Measurements from ENCODE around the gene STK32C. TPM values are rescaled to one million over a fixed set of nuclear protein-coding genes. Genes with fewer than 3 reads are reported as not detected.

The STK32C gene
- total RNA-seq, 1 donor from 2014 or later: 15.7 TPM

- Mint-ChIP-seq H3K4me1 (ENCODE audit: unreplicated experiment) (peaks cover 7% of the 10 kb centered on the region), H3K9me3 (ENCODE audit: unreplicated experiment) (no peaks in the 10 kb centered on the region), H3K27me3 (ENCODE audit: unreplicated experiment) (peaks cover 36% of the 10 kb centered on the region), H3K27ac (ENCODE audit: unreplicated experiment) (no peak overlapping the region), H3K4me3 (ENCODE audit: unreplicated experiment) (no peak overlapping the region), H3K36me3 (ENCODE audit: unreplicated experiment) (peaks cover 2% of the 10 kb centered on the region)
- no peak for DNase-seq (ENCODE audit: extremely low spot score, unreplicated experiment)
- TF ChIP-seq, protein P1, sequence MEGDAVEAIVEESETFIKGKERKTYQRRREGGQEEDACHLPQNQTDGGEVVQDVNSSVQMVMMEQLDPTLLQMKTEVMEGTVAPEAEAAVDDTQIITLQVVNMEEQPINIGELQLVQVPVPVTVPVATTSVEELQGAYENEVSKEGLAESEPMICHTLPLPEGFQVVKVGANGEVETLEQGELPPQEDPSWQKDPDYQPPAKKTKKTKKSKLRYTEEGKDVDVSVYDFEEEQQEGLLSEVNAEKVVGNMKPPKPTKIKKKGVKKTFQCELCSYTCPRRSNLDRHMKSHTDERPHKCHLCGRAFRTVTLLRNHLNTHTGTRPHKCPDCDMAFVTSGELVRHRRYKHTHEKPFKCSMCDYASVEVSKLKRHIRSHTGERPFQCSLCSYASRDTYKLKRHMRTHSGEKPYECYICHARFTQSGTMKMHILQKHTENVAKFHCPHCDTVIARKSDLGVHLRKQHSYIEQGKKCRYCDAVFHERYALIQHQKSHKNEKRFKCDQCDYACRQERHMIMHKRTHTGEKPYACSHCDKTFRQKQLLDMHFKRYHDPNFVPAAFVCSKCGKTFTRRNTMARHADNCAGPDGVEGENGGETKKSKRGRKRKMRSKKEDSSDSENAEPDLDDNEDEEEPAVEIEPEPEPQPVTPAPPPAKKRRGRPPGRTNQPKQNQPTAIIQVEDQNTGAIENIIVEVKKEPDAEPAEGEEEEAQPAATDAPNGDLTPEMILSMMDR (IDR thresholded peaks at IDR 0.05): no peak
These were observed 124.7 kb downstream of the STK32C start for GRCh38 chr10:132183046-132183445.

- no peaks in the 10 kb centered on the region for H3K9me3 Mint-ChIP-seq (ENCODE audit: unreplicated experiment)
- peaks cover 2% of the 10 kb centered on the region for H3K36me3 Mint-ChIP-seq (ENCODE audit: unreplicated experiment)
- H3K4me1 Mint-ChIP-seq (ENCODE audit: unreplicated experiment): peaks cover 4% of the 10 kb centered on the region
- no peak overlapping the region for H3K4me3 Mint-ChIP-seq (ENCODE audit: unreplicated experiment)
- H3K27me3 Mint-ChIP-seq (ENCODE audit: unreplicated experiment): peaks cover 37% of the 10 kb centered on the region
- TF ChIP-seq, protein P1 (IDR thresholded peaks at IDR 0.05): no peak
- no peak overlapping the region for H3K27ac Mint-ChIP-seq (ENCODE audit: unreplicated experiment)
- no peak for DNase-seq (ENCODE audit: extremely low spot score, unreplicated experiment)
These were observed 125.2 kb downstream of the STK32C start for GRCh38 chr10:132182591-132182990.

- peaks cover 41% of the 10 kb centered on the region for H3K27me3 Mint-ChIP-seq (ENCODE audit: unreplicated experiment)
- no peak overlapping the region for H3K27ac Mint-ChIP-seq (ENCODE audit: unreplicated experiment)
- no peak for DNase-seq (ENCODE audit: extremely low spot score, unreplicated experiment)
- TF ChIP-seq, protein P1 (IDR thresholded peaks at IDR 0.05): no peak
- H3K9me3 Mint-ChIP-seq (ENCODE audit: unreplicated experiment): no peaks in the 10 kb centered on the region
- H3K36me3 Mint-ChIP-seq (ENCODE audit: unreplicated experiment): peaks cover 2% of the 10 kb centered on the region
- no peak overlapping the region for H3K4me3 Mint-ChIP-seq (ENCODE audit: unreplicated experiment)
- peaks cover 4% of the 10 kb centered on the region for H3K4me1 Mint-ChIP-seq (ENCODE audit: unreplicated experiment)
These were observed 125.9 kb downstream of the STK32C start for GRCh38 chr10:132181691-132182425.

- Mint-ChIP-seq H3K27ac (ENCODE audit: unreplicated experiment) (no peak overlapping the region), H3K4me3 (ENCODE audit: unreplicated experiment) (no peak overlapping the region), H3K27me3 (ENCODE audit: unreplicated experiment) (peaks cover 49% of the 10 kb centered on the region), H3K36me3 (ENCODE audit: unreplicated experiment) (peaks cover 2% of the 10 kb centered on the region), H3K4me1 (ENCODE audit: unreplicated experiment) (peaks cover 6% of the 10 kb centered on the region), H3K9me3 (ENCODE audit: unreplicated experiment) (no peaks in the 10 kb centered on the region)
- DNase-seq (ENCODE audit: extremely low spot score, unreplicated experiment): no peak
- TF ChIP-seq, protein P1 (IDR thresholded peaks at IDR 0.05): no peak
These were observed 127.0 kb downstream of the STK32C start for GRCh38 chr10:132180736-132181135.

DNA sequence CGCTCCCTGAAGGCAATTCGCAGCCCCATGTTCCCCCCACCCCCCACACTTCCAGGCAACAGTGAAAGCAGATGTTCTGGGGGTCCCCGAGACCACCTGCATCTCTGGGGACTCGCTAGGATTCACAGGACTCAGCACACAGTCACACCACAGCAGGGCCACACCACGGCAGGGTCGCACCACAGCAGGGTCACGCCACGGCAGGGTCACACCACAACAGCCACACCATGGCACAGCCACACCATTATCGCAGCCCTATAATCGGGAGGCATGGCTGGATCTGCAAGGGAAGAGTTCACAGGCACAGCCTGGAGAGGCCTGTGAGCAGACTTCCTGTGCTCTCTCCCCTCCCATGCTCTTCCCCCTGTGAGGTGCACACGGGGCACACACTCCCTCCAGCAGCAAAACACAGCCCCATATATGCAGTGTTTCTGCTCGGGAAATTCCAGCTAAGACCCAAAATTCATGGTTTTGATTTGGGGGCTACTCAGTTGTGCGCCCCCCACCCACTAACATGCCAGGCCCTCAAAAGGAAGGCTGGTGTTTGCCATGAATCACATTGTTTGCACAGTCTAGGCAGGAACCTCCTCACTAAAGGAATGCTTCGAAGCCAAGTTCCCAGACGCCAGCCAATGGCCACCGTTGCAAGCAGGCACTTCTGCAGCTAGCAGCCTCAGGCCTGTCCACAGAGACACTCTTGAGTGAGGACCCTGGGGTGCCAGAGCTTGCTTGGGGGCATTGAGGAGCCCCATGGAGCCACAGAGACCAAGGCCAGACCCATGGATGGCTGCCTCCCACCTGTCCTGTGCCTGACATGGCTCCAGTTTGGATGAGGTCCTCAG lies 128.0 kb downstream of the STK32C start:
- H3K36me3 Mint-ChIP-seq (ENCODE audit: unreplicated experiment): peaks cover under 1% of the 10 kb centered on the region
- TF ChIP-seq, protein P1 (IDR thresholded peaks at IDR 0.05): no peak
- H3K9me3 Mint-ChIP-seq (ENCODE audit: unreplicated experiment): no peaks in the 10 kb centered on the region
- H3K4me3 Mint-ChIP-seq (ENCODE audit: unreplicated experiment): no peak overlapping the region
- H3K4me1 Mint-ChIP-seq (ENCODE audit: unreplicated experiment): peaks cover 4% of the 10 kb centered on the region
- peaks cover 53% of the 10 kb centered on the region for H3K27me3 Mint-ChIP-seq (ENCODE audit: unreplicated experiment)
- no peak overlapping the region for H3K27ac Mint-ChIP-seq (ENCODE audit: unreplicated experiment)
- DNase-seq (ENCODE audit: extremely low spot score, unreplicated experiment): no peak
